ENCODE measurements around the gene RALGAPA1. TPM values are rescaled to one million over a fixed set of nuclear protein-coding genes. Genes with fewer than 3 reads are reported as not detected.

Gene RALGAPA1
- total and polyA plus RNA-seq, 4 donors, result 4.6 to 38.7 (median 13.4) TPM

DNA sequence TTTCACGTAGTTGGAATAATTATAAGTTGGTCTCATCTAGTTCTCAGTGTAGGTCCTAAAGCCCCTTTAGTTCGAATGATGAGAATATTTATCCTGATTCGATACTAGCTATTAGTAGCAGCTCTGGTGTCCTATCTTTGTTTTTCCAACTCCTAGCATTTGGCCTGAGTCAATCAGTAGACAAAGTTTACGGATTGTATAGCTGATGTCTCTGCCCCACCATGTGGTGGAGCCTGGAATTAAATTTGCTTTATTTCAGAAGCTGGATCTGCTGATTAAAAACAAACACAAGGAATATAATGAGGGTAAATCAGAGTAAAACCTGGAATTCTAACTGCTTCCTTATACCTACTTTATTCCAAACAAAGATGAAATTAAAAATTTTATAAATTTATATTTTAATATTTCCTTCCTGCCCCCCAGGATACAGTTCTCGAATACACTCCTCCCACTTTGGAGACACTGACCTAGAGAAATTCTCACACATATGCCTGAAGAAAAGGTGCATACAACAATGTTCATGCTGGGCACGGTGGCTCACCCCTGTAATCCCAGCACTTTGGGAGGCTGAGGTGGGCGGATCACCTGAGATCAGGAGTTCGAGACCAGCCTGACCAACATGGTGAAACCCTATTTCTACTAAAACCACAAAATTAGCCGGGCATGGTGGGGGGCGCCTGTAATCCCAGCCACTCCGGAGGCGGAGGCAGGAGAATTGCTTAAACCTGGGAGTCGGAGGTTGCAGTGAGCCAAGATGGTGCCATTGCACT lies 9.4 kb upstream of the RALGAPA1 start:
- WGBS, result 62% methylated on average over 13 of the region's 13 CpGs
- no peak for TF ChIP-seq RXRA (IDR thresholded peaks at IDR 0.05)
- TF ChIP-seq, protein P1, sequence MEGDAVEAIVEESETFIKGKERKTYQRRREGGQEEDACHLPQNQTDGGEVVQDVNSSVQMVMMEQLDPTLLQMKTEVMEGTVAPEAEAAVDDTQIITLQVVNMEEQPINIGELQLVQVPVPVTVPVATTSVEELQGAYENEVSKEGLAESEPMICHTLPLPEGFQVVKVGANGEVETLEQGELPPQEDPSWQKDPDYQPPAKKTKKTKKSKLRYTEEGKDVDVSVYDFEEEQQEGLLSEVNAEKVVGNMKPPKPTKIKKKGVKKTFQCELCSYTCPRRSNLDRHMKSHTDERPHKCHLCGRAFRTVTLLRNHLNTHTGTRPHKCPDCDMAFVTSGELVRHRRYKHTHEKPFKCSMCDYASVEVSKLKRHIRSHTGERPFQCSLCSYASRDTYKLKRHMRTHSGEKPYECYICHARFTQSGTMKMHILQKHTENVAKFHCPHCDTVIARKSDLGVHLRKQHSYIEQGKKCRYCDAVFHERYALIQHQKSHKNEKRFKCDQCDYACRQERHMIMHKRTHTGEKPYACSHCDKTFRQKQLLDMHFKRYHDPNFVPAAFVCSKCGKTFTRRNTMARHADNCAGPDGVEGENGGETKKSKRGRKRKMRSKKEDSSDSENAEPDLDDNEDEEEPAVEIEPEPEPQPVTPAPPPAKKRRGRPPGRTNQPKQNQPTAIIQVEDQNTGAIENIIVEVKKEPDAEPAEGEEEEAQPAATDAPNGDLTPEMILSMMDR (IDR thresholded peaks at IDR 0.05; ENCODE audit: low read depth, low read length, missing input control), result peak; percentile 79
- no peak for TF ChIP-seq HNF4G (IDR thresholded peaks at IDR 0.05)
- peak; percentile 90 to 93 for TF ChIP-seq RAD21 (IDR thresholded peaks at IDR 0.05)

DNA sequence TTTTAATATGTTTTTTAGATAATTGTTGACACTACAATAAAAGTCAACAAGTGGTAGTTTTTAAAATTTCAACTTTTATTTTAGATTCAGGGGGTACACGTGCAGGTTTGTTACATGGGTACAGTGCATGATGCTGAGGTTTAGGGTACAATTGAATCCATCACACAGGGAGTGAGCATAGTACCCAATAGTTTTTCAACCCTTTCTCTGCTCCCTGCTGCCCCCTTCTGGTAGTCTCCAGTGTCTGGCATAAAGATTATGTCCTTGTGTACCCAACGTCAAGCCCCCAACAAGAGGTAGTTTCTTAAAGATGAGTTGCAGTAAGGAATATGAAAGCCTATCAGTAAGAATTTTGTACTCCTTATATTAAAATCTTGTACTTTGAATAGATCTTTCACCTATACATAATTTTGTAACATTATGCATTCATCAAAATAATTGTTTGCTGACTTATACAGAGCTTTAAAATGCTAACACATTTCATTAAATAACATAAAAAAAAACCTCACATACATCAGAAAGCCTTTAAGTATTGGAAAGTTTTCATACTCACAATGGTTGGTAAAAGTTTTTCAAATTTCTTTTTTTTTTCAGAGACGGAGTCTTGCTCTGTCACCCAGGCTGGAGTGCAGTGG lies 5.4 kb upstream of the RALGAPA1 start:
- H3K9ac ChIP-seq (ENCODE audit: low read depth in 1 of 2, low read length in 2 of 2), result no peak overlapping the region
- no peaks in the 10 kb centered on the region for H3K36me3 ChIP-seq (ENCODE audit: control insufficient read depth in 4 of 4, insufficient read depth in 3 of 4, low read depth in 1 of 4, low read length in 3 of 4)
- H3K27ac ChIP-seq (ENCODE audit: low read depth in 1 of 2, low read length in 2 of 2), result no peak overlapping the region
- DNase-seq (ENCODE audit: low spot score), result peak; percentile 77
- no peak for TF ChIP-seq SP1 (IDR thresholded peaks at IDR 0.05)
- TF ChIP-seq, protein P1 (IDR thresholded peaks at IDR 0.05; ENCODE audit: low read depth, low read length, missing input control), result peak; percentile 63
- peak; percentile 69 to 81 for TF ChIP-seq RAD21 (IDR thresholded peaks at IDR 0.05)
- H3K4me3 ChIP-seq (ENCODE audit: low read depth in 1 of 3, low read length in 3 of 3), result no peak overlapping the region
- 33% methylated on average over 3 of the region's 3 CpGs for WGBS
- H3K27me3 ChIP-seq (ENCODE audit: control insufficient read depth in 4 of 4, insufficient read depth in 4 of 4, low read length in 3 of 4), result no peaks in the 10 kb centered on the region
- no peaks in the 10 kb centered on the region for H3K9me3 ChIP-seq (ENCODE audit: control insufficient read depth in 4 of 4, low read length in 3 of 4)
- peaks cover 0 to 2% (median 0%) of the 10 kb centered on the region in 4 donors for H3K4me1 ChIP-seq (ENCODE audit: control insufficient read depth in 4 of 4, insufficient read depth in 4 of 4, low read length in 3 of 4)

More for the DNA sequence above, 9.4 kb upstream of the RALGAPA1 start:
- Histone ChIP-seq H3K27me3 (ENCODE audit: control insufficient read depth in 4 of 4, insufficient read depth in 4 of 4, low read length in 3 of 4) (no peaks in the 10 kb centered on the region), H3K4me3 (ENCODE audit: low read depth in 1 of 3, low read length in 3 of 3) (no peak overlapping the region), H3K4me1 (ENCODE audit: control insufficient read depth in 4 of 4, insufficient read depth in 4 of 4, low read length in 3 of 4) (no peaks in the 10 kb centered on the region), H3K27ac (ENCODE audit: low read depth in 1 of 2, low read length in 2 of 2) (no peak overlapping the region), H3K9ac (ENCODE audit: low read depth in 1 of 2, low read length in 2 of 2) (no peak overlapping the region), H3K36me3 (ENCODE audit: control insufficient read depth in 4 of 4, insufficient read depth in 3 of 4, low read depth in 1 of 4, low read length in 3 of 4) (no peaks in the 10 kb centered on the region), H3K9me3 (ENCODE audit: control insufficient read depth in 4 of 4, low read length in 3 of 4) (no peaks in the 10 kb centered on the region)
- DNase-seq (ENCODE audit: low spot score), result no peak

DNA sequence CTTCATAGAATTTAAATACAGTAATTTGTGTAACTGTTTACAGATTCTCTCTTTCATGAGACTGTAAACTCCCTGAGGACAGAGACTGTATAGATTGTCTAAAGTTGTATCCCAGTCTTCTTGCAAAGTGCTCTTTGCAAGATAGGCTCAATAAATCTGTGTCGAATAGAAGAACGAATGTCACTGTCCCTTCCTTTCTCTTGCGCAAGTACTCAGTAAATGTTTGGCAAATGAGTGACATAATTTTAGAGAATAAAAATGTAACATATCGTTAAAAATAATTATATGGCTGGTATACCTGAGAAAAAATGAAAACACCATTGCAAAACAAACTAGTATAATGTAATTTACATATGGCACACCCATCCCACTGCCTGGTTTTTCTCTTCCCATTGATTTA lies 1.9 kb upstream of the RALGAPA1 start:
- Histone ChIP-seq H3K9ac (ENCODE audit: low read depth in 1 of 2, low read length in 2 of 2) (no peak overlapping the region), H3K27ac (ENCODE audit: low read depth in 1 of 2, low read length in 2 of 2) (no peak overlapping the region), H3K4me1 (ENCODE audit: control insufficient read depth in 4 of 4, insufficient read depth in 4 of 4, low read length in 3 of 4) (peaks cover 3 to 20% (median 16%) of the 10 kb centered on the region in 4 donors), H3K4me3 (ENCODE audit: low read depth in 1 of 3, low read length in 3 of 3) (no peak overlapping the region), H3K27me3 (ENCODE audit: control insufficient read depth in 4 of 4, insufficient read depth in 4 of 4, low read length in 3 of 4) (no peaks in the 10 kb centered on the region), H3K9me3 (ENCODE audit: control insufficient read depth in 4 of 4, low read length in 3 of 4) (no peaks in the 10 kb centered on the region), H3K36me3 (ENCODE audit: control insufficient read depth in 4 of 4, insufficient read depth in 3 of 4, low read depth in 1 of 4, low read length in 3 of 4) (no peaks in the 10 kb centered on the region)
- WGBS, result 54% methylated on average over 4 of the region's 4 CpGs
- no peak for TF ChIP-seq EGR1 (IDR thresholded peaks at IDR 0.05; ENCODE audit: low read depth in 2 of 2)
- TF ChIP-seq NR2F2 (IDR thresholded peaks at IDR 0.05), result no peak
- no peak for TF ChIP-seq YY1 (IDR thresholded peaks at IDR 0.05)
- TF ChIP-seq, protein P2, sequence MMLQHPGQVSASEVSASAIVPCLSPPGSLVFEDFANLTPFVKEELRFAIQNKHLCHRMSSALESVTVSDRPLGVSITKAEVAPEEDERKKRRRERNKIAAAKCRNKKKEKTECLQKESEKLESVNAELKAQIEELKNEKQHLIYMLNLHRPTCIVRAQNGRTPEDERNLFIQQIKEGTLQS (IDR thresholded peaks at IDR 0.05), result no peak
- TF ChIP-seq, protein P3, sequence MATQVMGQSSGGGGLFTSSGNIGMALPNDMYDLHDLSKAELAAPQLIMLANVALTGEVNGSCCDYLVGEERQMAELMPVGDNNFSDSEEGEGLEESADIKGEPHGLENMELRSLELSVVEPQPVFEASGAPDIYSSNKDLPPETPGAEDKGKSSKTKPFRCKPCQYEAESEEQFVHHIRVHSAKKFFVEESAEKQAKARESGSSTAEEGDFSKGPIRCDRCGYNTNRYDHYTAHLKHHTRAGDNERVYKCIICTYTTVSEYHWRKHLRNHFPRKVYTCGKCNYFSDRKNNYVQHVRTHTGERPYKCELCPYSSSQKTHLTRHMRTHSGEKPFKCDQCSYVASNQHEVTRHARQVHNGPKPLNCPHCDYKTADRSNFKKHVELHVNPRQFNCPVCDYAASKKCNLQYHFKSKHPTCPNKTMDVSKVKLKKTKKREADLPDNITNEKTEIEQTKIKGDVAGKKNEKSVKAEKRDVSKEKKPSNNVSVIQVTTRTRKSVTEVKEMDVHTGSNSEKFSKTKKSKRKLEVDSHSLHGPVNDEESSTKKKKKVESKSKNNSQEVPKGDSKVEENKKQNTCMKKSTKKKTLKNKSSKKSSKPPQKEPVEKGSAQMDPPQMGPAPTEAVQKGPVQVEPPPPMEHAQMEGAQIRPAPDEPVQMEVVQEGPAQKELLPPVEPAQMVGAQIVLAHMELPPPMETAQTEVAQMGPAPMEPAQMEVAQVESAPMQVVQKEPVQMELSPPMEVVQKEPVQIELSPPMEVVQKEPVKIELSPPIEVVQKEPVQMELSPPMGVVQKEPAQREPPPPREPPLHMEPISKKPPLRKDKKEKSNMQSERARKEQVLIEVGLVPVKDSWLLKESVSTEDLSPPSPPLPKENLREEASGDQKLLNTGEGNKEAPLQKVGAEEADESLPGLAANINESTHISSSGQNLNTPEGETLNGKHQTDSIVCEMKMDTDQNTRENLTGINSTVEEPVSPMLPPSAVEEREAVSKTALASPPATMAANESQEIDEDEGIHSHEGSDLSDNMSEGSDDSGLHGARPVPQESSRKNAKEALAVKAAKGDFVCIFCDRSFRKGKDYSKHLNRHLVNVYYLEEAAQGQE (IDR thresholded peaks at IDR 0.05), result no peak
- TF ChIP-seq MAX (IDR thresholded peaks at IDR 0.05), result no peak
- no peak for DNase-seq (ENCODE audit: low spot score)
